DOHH2 (cell line): ENCODE data around the gene TEX14.

ENCODE experiments used
- CTCF ChIP-seq: fragments of 200-600 bp; sonication (generic); IDR thresholded peaks from one replicate; pipeline ENCODE4 v1.5.1; 2014; ENCODE audit warnings: antibody characterized with exemption, mild to moderate bottlenecking, low read depth, low read length; ENCODE audit not compliant: poor library complexity, severe bottlenecking
- EZH2phosphoT487 ChIP-seq: fragments of 200-600 bp; sonication (generic); IDR thresholded peaks from 2 replicates; pipeline ENCODE4 v1.6.1; 2017; ENCODE audit warnings: borderline replicate concordance, mild to moderate bottlenecking, antibody characterized with exemption, low read length, moderate library complexity, mixed read lengths

- TF ChIP-seq CTCF (no peak), EZH2phosphoT487 (no peak)
Observed at GRCh38 chr17:58688521-58688920, 3.3 kb downstream of the TEX14 start.
